OCI-LY3 (cell line): Measurements from ENCODE around the gene NOTUM.

ENCODE experiments used
- H2AFZ ChIP-seq: fragments of 200-600, 300-600 bp; shearing (Covaris generic); 2 replicates; pipeline ENCODE4 v1.6.0; 2014; ENCODE audit warnings: antibody characterized with exemption, low read depth, low read length
- H3K27ac ChIP-seq: fragments of 200-600, 300-600 bp; sonication (generic); 2 replicates; pipeline ENCODE4 v1.5.1; 2014; ENCODE audit warnings: mild to moderate bottlenecking, low read length, moderate library complexity, mixed read lengths
- H3K27me3 ChIP-seq: fragments of 200-600, 300-600 bp; sonication (generic); 2 replicates; pipeline ENCODE4 v1.6.1; 2014; ENCODE audit warnings: low read depth, low read length, mixed read lengths
- H3K36me3 ChIP-seq: fragments of 200-600, 300-600 bp; sonication (generic); replicated peaks from 2 replicates; pipeline ENCODE3; 2014; ENCODE audit warnings: low read depth, low read length, mixed read lengths
- H3K4me1 ChIP-seq: fragments of 300-600, 200-600 bp; sonication (generic); 2 replicates; pipeline ENCODE4 v1.6.1; 2014; ENCODE audit warnings: low read length, mixed read lengths
- H3K4me2 ChIP-seq: fragments of 200-600, 300-600 bp; sonication (generic); 2 replicates; pipeline ENCODE4 v1.6.1; 2014; ENCODE audit warnings: low read length, mixed read lengths
- H3K4me3 ChIP-seq: fragments of 300-600, 200-600 bp; sonication (generic); 2 replicates; pipeline ENCODE4 v1.5.1; 2014; ENCODE audit warnings: antibody characterized with exemption, mild to moderate bottlenecking, low read length, moderate library complexity
- H3K79me2 ChIP-seq: fragments of 300-600, 200-600 bp; shearing (Covaris generic); 2 replicates; pipeline ENCODE4 v1.6.1; 2014; ENCODE audit warnings: mild to moderate bottlenecking, low read length, mixed read lengths
- H3K9ac ChIP-seq: fragments of 300-600, 200-600 bp; shearing (Covaris generic); 2 replicates; pipeline ENCODE4 v1.6.0; 2014; ENCODE audit warnings: mild to moderate bottlenecking, low read length, moderate library complexity
- H3K9me3 ChIP-seq: fragments of 200-600, 300-600 bp; shearing (Covaris generic); 2 replicates; pipeline ENCODE4 v1.6.1; 2014; ENCODE audit warnings: low read length, mixed read lengths; ENCODE audit not compliant: insufficient read depth
- H4K20me1 ChIP-seq: fragments of 200-600, 300-600 bp; sonication (generic); 2 replicates; pipeline ENCODE4 v1.6.1; 2016; ENCODE audit warnings: low read length, mixed read lengths; ENCODE audit not compliant: insufficient read depth
- CTCF ChIP-seq: fragments of 200-600, 300-600 bp; sonication (generic); IDR thresholded peaks from 2 replicates; pipeline ENCODE4 v1.5.1; 2014; ENCODE audit warnings: antibody characterized with exemption, low read length, low read depth
- EZH2phosphoT487 ChIP-seq: fragments of 200-600 bp; shearing (Covaris generic); IDR thresholded peaks from 2 replicates; pipeline ENCODE4 v1.6.1; 2018; ENCODE audit warnings: antibody characterized with exemption, mixed run types, low read depth

The NOTUM gene

GRCh38 chr17:81976332-81977210 is 15.6 kb upstream of the NOTUM start:
- Histone ChIP-seq H3K36me3 (peaks cover 3% of the 10 kb centered on the region), H3K4me3 (peak overlapping the region; percentile 94), H3K27ac (peak overlapping the region; percentile 59), H3K9ac (peak overlapping the region; percentile 98), H3K27me3 (no peaks in the 10 kb centered on the region), H3K9me3 (no peaks in the 10 kb centered on the region), H3K4me2 (peak overlapping the region; percentile 96), H3K4me1 (peaks cover 11% of the 10 kb centered on the region), H3K79me2 (peaks cover 4% of the 10 kb centered on the region; the same call in 1 of the 2 replicates), H4K20me1 (no peaks in the 10 kb centered on the region), H2AFZ (0 out of 2 replicates have a peak overlapping the region, but pooled peaks have one; percentile 54)
- TF ChIP-seq CTCF: no peak
- no peak for TF ChIP-seq EZH2phosphoT487

- Histone ChIP-seq H3K79me2 (peaks cover under 1% of the 10 kb centered on the region; the same call in 1 of the 2 replicates), H3K4me2 (no peak overlapping the region), H3K9ac (no peak overlapping the region), H2AFZ (no peak overlapping the region), H3K4me3 (no peak overlapping the region), H3K27ac (no peak overlapping the region), H3K36me3 (no peaks in the 10 kb centered on the region), H3K27me3 (no peaks in the 10 kb centered on the region), H3K9me3 (no peaks in the 10 kb centered on the region), H4K20me1 (no peaks in the 10 kb centered on the region), H3K4me1 (peaks cover 16% of the 10 kb centered on the region)
- TF ChIP-seq CTCF (no peak), EZH2phosphoT487 (no peak)
Measured at GRCh38 chr17:81973432-81973831, 12.4 kb upstream of the NOTUM start.

GRCh38 chr17:81968850-81969812 is 8.1 kb upstream of the NOTUM start:
- Histone ChIP-seq H3K27ac (no peak overlapping the region), H3K4me2 (peak overlapping the region; percentile 94), H3K36me3 (no peaks in the 10 kb centered on the region), H3K9me3 (no peaks in the 10 kb centered on the region), H2AFZ (0 out of 2 replicates have a peak overlapping the region, but pooled peaks have one; percentile 86), H3K4me1 (peaks cover 26% of the 10 kb centered on the region), H3K27me3 (peaks cover 12% of the 10 kb centered on the region; the same call in 1 of the 2 replicates), H4K20me1 (no peaks in the 10 kb centered on the region), H3K79me2 (no peaks in the 10 kb centered on the region), H3K9ac (no peak overlapping the region), H3K4me3 (peak overlapping the region; percentile 80)
- TF ChIP-seq CTCF (no peak), EZH2phosphoT487 (no peak)
